IMR-90 (cell line): ENCODE data around the gene DOCK10. TPM values are rescaled to one million over a fixed set of nuclear protein-coding genes. Genes with fewer than 3 reads are reported as not detected.

Experiments
- ATAC-seq: fragments of 200-7000 bp; cut with Tn5 transposase; 2 replicates; pipeline ENCODE4 v1.9.1; 2020; ENCODE audit warnings: low read depth, mild to moderate bottlenecking, moderate library complexity
- BruUV-seq: library from RNA; stranded (reverse); fragments of 400-500 nt; replicated peaks from 2 replicates; lab custom pipeline; 2021; lab: Mats Ljungman, UMichigan
- CTCF ChIA-PET: fragments of 300-600 bp; formaldehyde crosslinking; extraction: SDS; loops from one replicate; lab custom pipeline; 2021; ENCODE audit warnings: antibody characterized with exemption; lab: Yijun Ruan, JAX
- POLR2A ChIA-PET: fragments of 300-600 bp; sonication (Branson Sonifier 250); formaldehyde crosslinking; loops from one replicate; lab custom pipeline; 2022; ENCODE audit warnings: antibody characterized with exemption; ENCODE audit not compliant: unreplicated experiment; lab: Charles Lee
- DNase-seq: peaks from one replicate; pipeline ENCODE4 v3.0.0; 2013
- H2AFZ ChIP-seq: replicated peaks from 2 replicates; pipeline ENCODE3; 2013; ENCODE audit warnings: low read length, mild to moderate bottlenecking; ENCODE audit not compliant: poor library complexity
- H2AK5ac ChIP-seq: 2 replicates; pipeline ENCODE4 v1.6.1; 2013; ENCODE audit warnings: low read depth, low read length, inconsistent platforms
- H2AK9ac ChIP-seq: replicated peaks from 2 replicates; pipeline ENCODE3; 2013; ENCODE audit warnings: mild to moderate bottlenecking, low read depth, low read length, moderate library complexity; ENCODE audit not compliant: poor library complexity
- H2BK120ac ChIP-seq: 2 replicates; pipeline ENCODE4 v1.6.1; 2013; ENCODE audit warnings: low read depth, low read length, inconsistent platforms
- H2BK15ac ChIP-seq: 3 replicates; pipeline ENCODE4 v1.6.1; 2013; ENCODE audit warnings: low read depth, low read length, inconsistent platforms
- H2BK20ac ChIP-seq: 2 replicates; pipeline ENCODE4 v1.6.1; 2013; ENCODE audit warnings: low read depth, mild to moderate bottlenecking, inconsistent platforms, low read length, moderate library complexity
- H2BK5ac ChIP-seq: 2 replicates; pipeline ENCODE4 v1.6.1; 2013; ENCODE audit warnings: mild to moderate bottlenecking, low read depth, low read length, inconsistent platforms; ENCODE audit not compliant: poor library complexity, severe bottlenecking
- H3K14ac ChIP-seq: replicated peaks from 2 replicates; pipeline ENCODE4 v1.6.1; 2013; ENCODE audit warnings: low read depth, low read length, inconsistent platforms
- H3K18ac ChIP-seq: 2 replicates; pipeline ENCODE4 v1.6.1; 2013; ENCODE audit warnings: low read depth, low read length, control low read depth
- H3K23ac ChIP-seq: 2 replicates; pipeline ENCODE4 v1.6.1; 2013; ENCODE audit warnings: low read depth, low read length, inconsistent platforms
- H3K27ac ChIP-seq: 2 replicates; pipeline ENCODE4 v1.5.1; 2013; ENCODE audit warnings: mild to moderate bottlenecking, control low read depth, low read length; ENCODE audit not compliant: insufficient read depth
- H3K27me3 ChIP-seq: 2 replicates; pipeline ENCODE4 v1.6.1; 2013; ENCODE audit warnings: low read length; ENCODE audit not compliant: control insufficient read depth, insufficient read depth
- H3K36me3 ChIP-seq: 2 replicates; pipeline ENCODE4 v1.6.1; 2013; ENCODE audit warnings: low read length, mixed read lengths; ENCODE audit not compliant: control insufficient read depth, insufficient read depth
- H3K4ac ChIP-seq: 2 replicates; pipeline ENCODE4 v1.6.1; 2013; ENCODE audit warnings: low read depth, low read length, inconsistent platforms
- H3K4me1 ChIP-seq: 2 replicates; pipeline ENCODE4 v1.6.1; 2013; ENCODE audit warnings: low read length, mixed read lengths; ENCODE audit not compliant: control insufficient read depth, insufficient read depth
- H3K4me2 ChIP-seq: 2 replicates; pipeline ENCODE4 v1.6.1; 2013; ENCODE audit warnings: low read depth, mild to moderate bottlenecking, control low read depth, low read length, moderate library complexity
- H3K4me3 ChIP-seq: 2 replicates; pipeline ENCODE4 v1.5.1; 2013; ENCODE audit warnings: low read depth, mild to moderate bottlenecking, control low read depth, low read length, moderate library complexity; ENCODE audit not compliant: insufficient read depth
- H3K56ac ChIP-seq: 2 replicates; pipeline ENCODE4 v1.6.1; 2013; ENCODE audit warnings: low read length, inconsistent platforms; ENCODE audit not compliant: insufficient read depth; ENCODE audit errors: extremely low read depth
- H3K79me1 ChIP-seq, 2 experiments: 2 replicates each; pipeline ENCODE4 v1.6.1; 2013; ENCODE audit warnings: low read length in 2 of 2, inconsistent platforms in 1 of 2, low read depth in 1 of 2
- H3K9ac ChIP-seq: 2 replicates; pipeline ENCODE4 v1.6.1; 2013; ENCODE audit warnings: low read depth, low read length, control low read depth
- H3K9me1 ChIP-seq: 2 replicates; pipeline ENCODE4 v1.6.1; 2013; ENCODE audit warnings: low read length, inconsistent platforms; ENCODE audit not compliant: insufficient read depth
- H3K9me3 ChIP-seq: 2 replicates; pipeline ENCODE4 v1.6.1; 2013; ENCODE audit warnings: low read length; ENCODE audit not compliant: control insufficient read depth, insufficient read depth
- H4K20me1 ChIP-seq: 2 replicates; pipeline ENCODE4 v1.6.1; 2013; ENCODE audit warnings: low read length, inconsistent platforms; ENCODE audit not compliant: insufficient read depth
- H4K5ac ChIP-seq: 2 replicates; pipeline ENCODE4 v1.6.1; 2013; ENCODE audit warnings: mild to moderate bottlenecking, low read depth, low read length, control low read depth
- H4K8ac ChIP-seq, 2 experiments: 2 replicates each; pipeline ENCODE4 v1.6.1; 2013; ENCODE audit warnings: low read depth in 2 of 2, low read length in 2 of 2, control low read depth in 1 of 2, inconsistent platforms in 1 of 2
- H4K91ac ChIP-seq: 2 replicates; pipeline ENCODE4 v1.6.1; 2013; ENCODE audit warnings: low read depth, low read length, inconsistent platforms; ENCODE audit not compliant: insufficient read depth
- BHLHE40 ChIP-seq: fragments of 150-350 bp; IDR thresholded peaks from 2 replicates; pipeline ENCODE4 v1.6.1; 2016; ENCODE audit warnings: mild to moderate bottlenecking, low read depth, low read length
- CHD1 ChIP-seq: IDR thresholded peaks from 2 replicates; pipeline ENCODE4 v1.6.1; 2012; ENCODE audit warnings: low read depth, low read length, improper control_type of control experiment
- ELK1 ChIP-seq: fragments of 150-350 bp; IDR thresholded peaks from 2 replicates; pipeline ENCODE4 v1.6.1; 2016; ENCODE audit warnings: low read depth, mild to moderate bottlenecking, low read length, moderate library complexity, borderline replicate concordance
- MAFK ChIP-seq: IDR thresholded peaks from 2 replicates; pipeline ENCODE4 v1.6.1; 2012; ENCODE audit warnings: low read depth, low read length, improper control_type of control experiment
- MAZ ChIP-seq: IDR thresholded peaks from 2 replicates; pipeline ENCODE4 v1.6.1; 2012; ENCODE audit warnings: low read depth, mild to moderate bottlenecking, low read length, improper control_type of control experiment, moderate library complexity, borderline replicate concordance
- NFE2L2 ChIP-seq: fragments of 150-350 bp; IDR thresholded peaks from 2 replicates; pipeline ENCODE4 v1.6.1; 2016; ENCODE audit warnings: low read depth, mild to moderate bottlenecking, low read length
- RAD21 ChIP-seq: IDR thresholded peaks from 2 replicates; pipeline ENCODE4 v1.6.1; 2012; ENCODE audit warnings: low read length, improper control_type of control experiment
- RCOR1 ChIP-seq: IDR thresholded peaks from 2 replicates; pipeline ENCODE4 v1.6.1; 2012; ENCODE audit warnings: mild to moderate bottlenecking, low read length, improper control_type of control experiment; ENCODE audit not compliant: insufficient replicate concordance
- SMC3 ChIP-seq: fragments of 150-350 bp; IDR thresholded peaks from 2 replicates; pipeline ENCODE4 v1.6.1; 2016; ENCODE audit warnings: low read depth, mild to moderate bottlenecking, antibody characterized with exemption, low read length, moderate library complexity
- USF2 ChIP-seq: fragments of 150-350 bp; IDR thresholded peaks from 2 replicates; pipeline ENCODE4 v1.6.1; 2017; ENCODE audit warnings: mild to moderate bottlenecking, antibody characterized with exemption, low read length, low read depth
- WGBS, 2 experiments: methylation state at CpG; one replicate each; pipeline versions ENCODE4 v1.1.5 to v1.1.7; 2013; ENCODE audit warnings: missing lambda C conversion rate in 2 of 2; ENCODE audit not compliant: insufficient read length in 1 of 2; ENCODE audit errors: extremely low coverage in 2 of 2; 5-methylcytosine and 5-hydroxymethylcytosine counted together
- dilution Hi-C: fragments of 300-500 bp; cut with HindIII; formaldehyde crosslinking; loops from one replicate; pipeline ENCODE4 v1.14.3; 2018; ENCODE audit warnings: low sequenced_read_pairs; ENCODE audit not compliant: unreplicated experiment
- in situ Hi-C: fragments of 300-500 bp; cut with MboI; formaldehyde crosslinking; loops from 3 replicates; pipeline ENCODE4 v1.14.3; 2019; ENCODE audit warnings: low sequenced_read_pairs, inconsistent platforms, mixed read lengths
- intact Hi-C: fragments of 100-400 bp; cut with micrococcal nuclease; formaldehyde crosslinking; loops from 2 replicates; pipeline ENCODE4 v1.10.0; 2022
- polyA plus RNA-seq, 3 experiments: library from polyadenylated mRNA; depleted of rRNA; stranded (reverse); fragments of >200 nt; gene quantifications; 2 replicates each; pipeline ENCODE4 v1.2.3, GENCODE V29; 2012; ENCODE audit warnings: low replicate concordance in 1 of 3
- total RNA-seq: library from RNA; depleted of rRNA; stranded (reverse); fragments of >200 nt; gene quantifications from 2 replicates; pipeline ENCODE4 v1.2.3, GENCODE V29; 2012

The DOCK10 gene
- total and polyA plus RNA-seq, 2 of the 4 experiments (the other 2 are of a cell fraction), result 58.6 to 75.3 TPM

GRCh38 chr2:224895377-224895776, 146.9 kb downstream of the DOCK10 start:
- Histone ChIP-seq H2AK9ac (no peak overlapping the region), H2AK5ac (no peak overlapping the region), H3K27me3 (no peaks in the 10 kb centered on the region), H3K36me3 (no peaks in the 10 kb centered on the region), H2BK5ac (no peak overlapping the region), H4K91ac (no peak overlapping the region), H3K9me1 (no peaks in the 10 kb centered on the region), H4K5ac (no peak overlapping the region), H3K4me3 (no peak overlapping the region), H2BK120ac (no peak overlapping the region), H2BK15ac (no peak overlapping the region), H3K4ac (no peak overlapping the region), H3K4me1 (peaks cover 3% of the 10 kb centered on the region; the same call in 1 of the 2 replicates), H2BK20ac (no peak overlapping the region), H3K79me1 (peaks cover 2 to 13% of the 10 kb centered on the region in 2 experiments; a peak in 2 of 4 replicates), H3K27ac (no peak overlapping the region), H4K20me1 (no peaks in the 10 kb centered on the region), H3K23ac (no peak overlapping the region), H3K14ac (no peak overlapping the region), H3K56ac (no peak overlapping the region), H4K8ac (no peak overlapping the region), H3K18ac (no peak overlapping the region), H2AFZ (no peak overlapping the region), H3K9me3 (no peaks in the 10 kb centered on the region), H3K9ac (no peak overlapping the region), H3K4me2 (no peak overlapping the region)
- intact Hi-C loops (no loop called here), dilution Hi-C loops (no loop called here), in situ Hi-C loops (no loop called here)
- ChIA-PET POLR2A (no interaction called here), CTCF (interaction anchor here (0.7 to 1.4 kb wide), 3 partner anchors 8 to 48 kb away, joined by 3 to 4 read pairs (median 4); no protein-coding TSS in a partner anchor)
- WGBS, 2 experiments, result no CpG with 5 or more reads among the region's 1 CpG
- TF ChIP-seq MAZ (no peak), RAD21 (no peak), MAFK (no peak), SMC3 (no peak), BHLHE40 (no peak), NFE2L2 (no peak), CHD1 (no peak), USF2 (no peak), RCOR1 (no peak), ELK1 (no peak)
- DNase-seq (no peak), ATAC-seq (no peak)
- BruUV-seq, result no TSS peak
